Smooth muscle cell (in vitro differentiated cells): ENCODE data around the gene DSG2. TPM values are rescaled to one million over a fixed set of nuclear protein-coding genes. Genes with fewer than 3 reads are reported as not detected.

Experiments
- DNase-seq: peaks from one replicate; lab custom pipeline; 2025; ENCODE audit not compliant: unreplicated experiment; lab: John Stamatoyannopoulos, UW
- H2AFZ ChIP-seq: fragments of 200-600 bp; sonication (generic); 2 replicates; pipeline ENCODE4 v1.6.0; 2016; ENCODE audit warnings: antibody characterized with exemption, low read depth, mild to moderate bottlenecking
- H3F3A ChIP-seq: fragments of 200-600 bp; sonication (generic); 2 replicates; pipeline ENCODE4 v1.6.0; 2017; ENCODE audit warnings: antibody characterized with exemption, low read depth
- H3K27ac ChIP-seq: fragments of 200-600 bp; sonication (generic); 2 replicates; pipeline ENCODE4 v1.5.1; 2016; ENCODE audit warnings: low read depth, mild to moderate bottlenecking
- H3K27me3 ChIP-seq: fragments of 200-600 bp; sonication (generic); 2 replicates; pipeline ENCODE4 v1.6.1; 2016; ENCODE audit warnings: low read depth, mild to moderate bottlenecking
- H3K36me3 ChIP-seq: fragments of 200-600 bp; sonication (generic); 2 replicates; pipeline ENCODE4 v1.5.1; 2016; ENCODE audit warnings: low read depth
- H3K4me1 ChIP-seq: fragments of 200-600 bp; sonication (generic); 2 replicates; pipeline ENCODE4 v1.5.1; 2016; ENCODE audit warnings: low read depth
- H3K4me2 ChIP-seq: fragments of 200-600 bp; sonication (generic); 2 replicates; pipeline ENCODE4 v1.6.0; 2016; ENCODE audit warnings: mild to moderate bottlenecking
- H3K4me3 ChIP-seq: fragments of 200-600 bp; sonication (generic); 2 replicates; pipeline ENCODE4 v1.5.1; 2016; ENCODE audit warnings: mild to moderate bottlenecking
- H3K79me2 ChIP-seq: fragments of 200-600 bp; sonication (generic); 2 replicates; pipeline ENCODE4 v1.6.0; 2016; ENCODE audit warnings: low read depth, mild to moderate bottlenecking
- H3K9ac ChIP-seq: fragments of 200-600 bp; sonication (generic); 2 replicates; pipeline ENCODE4 v1.6.0; 2016; ENCODE audit warnings: low read depth
- H3K9me3 ChIP-seq: fragments of 200-600 bp; sonication (generic); replicated peaks from 2 replicates; pipeline ENCODE4 v1.5.1; 2016; ENCODE audit warnings: low read depth
- H4K20me1 ChIP-seq: fragments of 200-600 bp; sonication (generic); 2 replicates; pipeline ENCODE4 v1.6.0; 2016; ENCODE audit warnings: low read depth
- CTCF ChIP-seq: fragments of 200-600 bp; sonication (generic); IDR thresholded peaks from 2 replicates; pipeline ENCODE4 v1.5.1; 2017; ENCODE audit warnings: borderline replicate concordance, mild to moderate bottlenecking, antibody characterized with exemption; ENCODE audit not compliant: insufficient read depth, poor library complexity, severe bottlenecking
- WGBS: methylation state at CpG from one replicate; pipeline ENCODE4 v1.1.7; 2016; ENCODE audit warnings: low lambda C conversion rate; 5-methylcytosine and 5-hydroxymethylcytosine counted together
- polyA plus RNA-seq: library from polyadenylated mRNA; unstranded; fragments of >200 nt; fragmentation: Nextera tagmentation; extraction: Ambion mirVana; gene quantifications from 2 replicates; pipeline ENCODE4 v1.2.1, GENCODE V29; 2016
- total RNA-seq: library from RNA; depleted of rRNA; stranded (reverse); fragments of >200 nt; gene quantifications from 2 replicates; pipeline ENCODE4 v1.2.3, GENCODE V29; 2014

DSG2 gene
- total and polyA plus RNA-seq, 2 experiments from 2014 or later = 53.9 to 138 TPM

DNA sequence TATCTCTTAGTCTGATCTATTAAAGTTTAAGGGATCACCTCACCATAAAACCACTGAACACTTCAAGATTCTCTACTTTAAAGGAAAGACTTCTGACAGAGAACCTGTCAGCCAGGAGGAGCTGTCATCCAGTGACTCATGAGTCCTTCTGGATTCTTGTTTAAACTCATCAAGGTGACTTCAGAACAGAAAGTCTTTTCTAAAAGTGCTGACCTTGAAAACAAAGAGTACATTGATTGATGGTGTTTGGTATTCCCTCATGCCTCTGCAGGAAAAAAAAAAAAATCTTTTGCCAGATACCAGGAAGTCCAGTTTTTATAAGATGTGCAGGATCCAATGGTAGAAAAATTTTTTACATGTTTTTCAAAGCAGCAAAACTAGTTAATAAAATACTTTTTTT, 12.3 kb downstream of the DSG2 start:
- H3K9ac ChIP-seq = peak overlapping the region; percentile 46
- H3K27ac ChIP-seq = peak overlapping the region; percentile 94
- H2AFZ ChIP-seq = no peak overlapping the region
- no peak for TF ChIP-seq CTCF
- no peaks in the 10 kb centered on the region for H3K27me3 ChIP-seq
- no peaks in the 10 kb centered on the region for H3K36me3 ChIP-seq
- peak overlapping the region; percentile 22 for H3K4me2 ChIP-seq
- H3K79me2 ChIP-seq = peaks cover 61% of the 10 kb centered on the region
- H3K4me3 ChIP-seq = no peak overlapping the region
- no peak for DNase-seq
- peaks cover 32% of the 10 kb centered on the region for H4K20me1 ChIP-seq
- peaks cover 24% of the 10 kb centered on the region for H3K4me1 ChIP-seq
- H3K9me3 ChIP-seq = no peaks in the 10 kb centered on the region
- H3F3A ChIP-seq = peaks cover 28% of the 10 kb centered on the region

DNA sequence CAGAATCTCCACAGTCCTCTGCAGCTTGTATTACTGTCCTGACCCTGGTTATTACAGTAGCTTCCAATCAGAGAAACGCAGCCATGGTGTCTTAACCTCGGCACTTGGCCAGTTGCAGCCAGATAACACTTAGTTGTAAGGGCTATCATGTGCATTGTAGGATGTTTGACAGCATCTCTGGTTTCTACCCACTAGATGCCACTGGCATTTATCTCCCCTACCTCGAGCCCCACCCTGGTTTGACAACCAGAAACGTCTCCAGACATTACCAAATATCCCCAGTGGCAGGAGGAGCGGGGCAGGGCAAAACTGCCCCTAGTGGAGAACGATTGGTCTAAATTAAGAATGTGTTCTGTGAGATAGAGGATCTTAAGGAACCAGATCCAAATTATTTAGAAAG, 13.1 kb downstream of the DSG2 start:
- H3K27ac ChIP-seq = peak overlapping the region; percentile 94
- H3K36me3 ChIP-seq = no peaks in the 10 kb centered on the region
- H4K20me1 ChIP-seq = peaks cover 29% of the 10 kb centered on the region
- no peaks in the 10 kb centered on the region for H3K27me3 ChIP-seq
- no peak for TF ChIP-seq CTCF
- no peaks in the 10 kb centered on the region for H3K9me3 ChIP-seq
- H3K9ac ChIP-seq = peak overlapping the region; percentile 46
- H3K4me1 ChIP-seq = peaks cover 24% of the 10 kb centered on the region
- DNase-seq = no peak
- 44% methylated on average over 6 of the region's 6 CpGs for WGBS
- no peak overlapping the region for H3K4me3 ChIP-seq
- H3K4me2 ChIP-seq = no peak overlapping the region
- peaks cover 28% of the 10 kb centered on the region for H3F3A ChIP-seq
- H3K79me2 ChIP-seq = peaks cover 61% of the 10 kb centered on the region
- no peak overlapping the region for H2AFZ ChIP-seq

GRCh38 chr18:31512203-31512764, 14.3 kb downstream of the DSG2 start:
- H3K27ac ChIP-seq = peak overlapping the region; percentile 94

More at GRCh38 chr18:31512203-31512764, 14.3 kb downstream of the DSG2 start:
- Histone ChIP-seq H2AFZ (no peak overlapping the region), H3K79me2 (peaks cover 61% of the 10 kb centered on the region), H3K27me3 (no peaks in the 10 kb centered on the region), H3K4me2 (peak overlapping the region; percentile 60), H3K4me3 (no peak overlapping the region), H3K9me3 (no peaks in the 10 kb centered on the region), H3K9ac (peak overlapping the region; percentile 64), H4K20me1 (peaks cover 31% of the 10 kb centered on the region), H3K4me1 (peaks cover 24% of the 10 kb centered on the region), H3F3A (peaks cover 28% of the 10 kb centered on the region), H3K36me3 (no peaks in the 10 kb centered on the region)
- peak; percentile 24 for DNase-seq
- WGBS = 10% methylated on average over 6 of the region's 6 CpGs
- TF ChIP-seq CTCF = no peak
